Measurements from ENCODE around the gene CYP26A1.
A peak's percentile ranks its signal among the peaks of the same experiment; 100 is the strongest.

CYP26A1 gene

GRCh38 chr10:93110472-93111146 lies 36.9 kb downstream of the CYP26A1 start:
- Mint-ChIP-seq H3K4me1 (ENCODE audit: low read depth) (peaks cover 4% of the 10 kb centered on the region), H3K4me3 (no peak overlapping the region), H3K9me3 (ENCODE audit: low read depth) (no peaks in the 10 kb centered on the region), H3K27ac (no peak overlapping the region), H3K36me3 (no peaks in the 10 kb centered on the region), H3K27me3 (peaks cover 8% of the 10 kb centered on the region)

GRCh38 chr10:93113042-93113441 lies 39.3 kb downstream of the CYP26A1 start:
- H3K27ac Mint-ChIP-seq, result no peak overlapping the region
- H3K4me3 Mint-ChIP-seq, result no peak overlapping the region
- peaks cover 8% of the 10 kb centered on the region for H3K27me3 Mint-ChIP-seq
- no peaks in the 10 kb centered on the region for H3K9me3 Mint-ChIP-seq (ENCODE audit: low read depth)
- H3K4me1 Mint-ChIP-seq (ENCODE audit: low read depth), result peaks cover 9% of the 10 kb centered on the region
- no peaks in the 10 kb centered on the region for H3K36me3 Mint-ChIP-seq

GRCh38 chr10:93115661-93116383 lies 42.1 kb downstream of the CYP26A1 start:
- no peaks in the 10 kb centered on the region for H3K9me3 Mint-ChIP-seq (ENCODE audit: low read depth)
- peaks cover 12% of the 10 kb centered on the region for H3K4me1 Mint-ChIP-seq (ENCODE audit: low read depth)
- no peak overlapping the region for H3K4me3 Mint-ChIP-seq
- peaks cover 8% of the 10 kb centered on the region for H3K27me3 Mint-ChIP-seq
- no peaks in the 10 kb centered on the region for H3K36me3 Mint-ChIP-seq
- H3K27ac Mint-ChIP-seq, result no peak overlapping the region

- no peak overlapping the region for H3K4me3 Mint-ChIP-seq
- no peaks in the 10 kb centered on the region for H3K27me3 Mint-ChIP-seq
- peaks cover 31% of the 10 kb centered on the region for H3K4me1 Mint-ChIP-seq (ENCODE audit: low read depth)
- H3K27ac Mint-ChIP-seq, result no peak overlapping the region
- H3K36me3 Mint-ChIP-seq, result peaks cover 4% of the 10 kb centered on the region
- H3K9me3 Mint-ChIP-seq (ENCODE audit: low read depth), result peaks cover 2% of the 10 kb centered on the region
Observed at GRCh38 chr10:93121311-93121710, 47.6 kb downstream of the CYP26A1 start.

- Mint-ChIP-seq H3K27ac (peak overlapping the region; percentile 28), H3K4me1 (ENCODE audit: low read depth) (peaks cover 30% of the 10 kb centered on the region), H3K36me3 (peaks cover 10% of the 10 kb centered on the region), H3K4me3 (peak overlapping the region; percentile 13), H3K9me3 (ENCODE audit: low read depth) (peaks cover 7% of the 10 kb centered on the region), H3K27me3 (no peaks in the 10 kb centered on the region)
Observed at GRCh38 chr10:93123766-93124165, 50.1 kb downstream of the CYP26A1 start.

GRCh38 chr10:93124580-93125318 lies 51.1 kb downstream of the CYP26A1 start:
- peaks cover 10% of the 10 kb centered on the region for H3K36me3 Mint-ChIP-seq
- peaks cover 28% of the 10 kb centered on the region for H3K4me1 Mint-ChIP-seq (ENCODE audit: low read depth)
- peaks cover 7% of the 10 kb centered on the region for H3K9me3 Mint-ChIP-seq (ENCODE audit: low read depth)
- peak overlapping the region; percentile 57 for H3K4me3 Mint-ChIP-seq
- H3K27ac Mint-ChIP-seq, result no peak overlapping the region
- no peaks in the 10 kb centered on the region for H3K27me3 Mint-ChIP-seq

- Mint-ChIP-seq H3K36me3 (peaks cover 10% of the 10 kb centered on the region), H3K4me3 (no peak overlapping the region), H3K27ac (no peak overlapping the region), H3K9me3 (ENCODE audit: low read depth) (peaks cover 7% of the 10 kb centered on the region), H3K4me1 (ENCODE audit: low read depth) (peaks cover 27% of the 10 kb centered on the region), H3K27me3 (no peaks in the 10 kb centered on the region)
Observed at GRCh38 chr10:93125966-93126365, 52.3 kb downstream of the CYP26A1 start.

GRCh38 chr10:93126483-93127052 lies 52.9 kb downstream of the CYP26A1 start:
- H3K27me3 Mint-ChIP-seq, result no peaks in the 10 kb centered on the region
- H3K36me3 Mint-ChIP-seq, result peaks cover 10% of the 10 kb centered on the region
- peaks cover 27% of the 10 kb centered on the region for H3K4me1 Mint-ChIP-seq (ENCODE audit: low read depth)
- no peak overlapping the region for H3K4me3 Mint-ChIP-seq
- H3K9me3 Mint-ChIP-seq (ENCODE audit: low read depth), result peaks cover 7% of the 10 kb centered on the region
- no peak overlapping the region for H3K27ac Mint-ChIP-seq

Data from activated naive CD8-positive, alpha-beta T cell (primary cell).